KBM-7 (cell line): Measurements from ENCODE around the gene RAB14.

Experiments used
- DNase-seq: peaks from one replicate; pipeline ENCODE4 v3.0.0-alpha.2; 2015
- in situ Hi-C: fragments of 300-500 bp; cut with MboI; formaldehyde crosslinking; loops from 2 replicates; pipeline ENCODE4 v1.14.3; 2020; ENCODE audit warnings: low sequenced_read_pairs, low pct_unique_long_range_greater_than_20kb, mixed read lengths

The RAB14 gene

DNA sequence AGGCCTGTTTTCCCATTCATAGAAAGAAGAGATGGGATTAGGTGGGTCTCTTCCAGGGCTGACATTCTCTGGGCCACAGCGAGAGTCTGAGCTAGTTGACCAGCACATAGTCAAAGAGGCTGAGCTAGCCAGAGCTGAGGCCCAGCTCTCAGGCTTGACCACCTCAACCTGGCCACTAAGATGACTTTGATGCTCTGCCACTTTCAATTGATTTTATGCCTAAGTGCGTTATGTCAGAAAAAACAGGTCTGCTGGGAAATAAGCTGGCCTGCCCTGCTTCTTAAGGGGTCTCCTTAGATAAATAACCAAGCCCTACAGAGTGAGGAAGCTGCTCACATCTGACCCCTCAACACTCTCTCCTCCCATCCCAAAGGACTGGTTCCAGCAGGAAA is 20.0 kb upstream of the RAB14 start:
- no peak for DNase-seq
- in situ Hi-C loops, result no loop called here

DNA sequence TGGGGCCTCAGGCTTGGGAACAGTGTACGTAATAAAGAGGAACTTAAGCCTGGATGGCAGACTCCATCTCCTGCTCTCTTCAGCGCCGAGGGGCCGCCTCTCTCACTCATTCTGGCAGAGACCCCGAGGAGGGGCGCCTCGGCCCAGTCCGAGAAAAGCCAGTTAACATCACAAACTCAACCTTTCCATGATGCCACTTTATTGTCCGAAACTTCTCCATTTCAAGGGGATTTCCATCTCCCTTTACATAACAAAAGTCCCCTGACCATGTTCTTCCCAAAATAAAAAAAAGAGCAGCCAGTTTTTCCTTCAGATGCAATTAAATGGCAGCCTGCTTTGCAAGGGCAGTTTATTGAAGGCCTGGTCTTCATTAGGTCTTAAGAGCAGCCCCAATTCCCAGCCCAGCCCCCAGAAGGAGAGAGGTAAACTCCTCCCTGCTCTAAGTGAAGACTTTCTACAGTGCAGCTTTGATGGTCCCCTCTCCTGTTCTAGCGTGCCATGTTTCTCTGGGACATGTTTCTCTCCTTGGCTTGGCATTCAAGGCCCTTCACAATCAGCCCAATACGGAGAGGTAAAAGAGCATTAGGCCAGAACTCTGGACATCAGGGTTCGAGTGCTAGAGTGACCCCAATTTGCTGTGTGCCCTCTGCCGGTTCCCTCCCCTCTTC is 19.5 kb upstream of the RAB14 start:
- no peak for DNase-seq
- in situ Hi-C loops, result no loop called here

DNA sequence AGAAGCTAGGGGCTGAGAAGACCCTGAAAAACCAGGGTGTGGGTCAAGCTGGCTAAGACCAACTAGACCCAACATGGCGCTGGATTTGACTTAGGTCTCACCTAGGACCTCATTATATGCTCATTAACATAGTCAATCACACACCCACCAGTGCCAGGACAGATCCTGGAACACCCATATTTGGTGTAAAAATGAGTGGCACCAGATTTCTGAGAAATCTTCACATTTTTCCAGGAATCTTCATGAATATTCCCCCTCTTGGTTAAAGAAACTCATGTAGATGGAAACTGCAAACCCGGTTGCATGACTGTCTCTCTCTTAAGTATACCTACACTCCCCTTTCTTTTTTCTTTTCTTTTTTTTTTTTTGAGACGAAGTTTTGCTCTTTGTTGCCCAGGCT is 17.9 kb upstream of the RAB14 start:
- DNase-seq, result no peak
- in situ Hi-C loops, result loop anchor here (10.0 kb wide), 2 partner anchors 45 to 165 kb away; partner anchors contain the start of gene GSN

DNA sequence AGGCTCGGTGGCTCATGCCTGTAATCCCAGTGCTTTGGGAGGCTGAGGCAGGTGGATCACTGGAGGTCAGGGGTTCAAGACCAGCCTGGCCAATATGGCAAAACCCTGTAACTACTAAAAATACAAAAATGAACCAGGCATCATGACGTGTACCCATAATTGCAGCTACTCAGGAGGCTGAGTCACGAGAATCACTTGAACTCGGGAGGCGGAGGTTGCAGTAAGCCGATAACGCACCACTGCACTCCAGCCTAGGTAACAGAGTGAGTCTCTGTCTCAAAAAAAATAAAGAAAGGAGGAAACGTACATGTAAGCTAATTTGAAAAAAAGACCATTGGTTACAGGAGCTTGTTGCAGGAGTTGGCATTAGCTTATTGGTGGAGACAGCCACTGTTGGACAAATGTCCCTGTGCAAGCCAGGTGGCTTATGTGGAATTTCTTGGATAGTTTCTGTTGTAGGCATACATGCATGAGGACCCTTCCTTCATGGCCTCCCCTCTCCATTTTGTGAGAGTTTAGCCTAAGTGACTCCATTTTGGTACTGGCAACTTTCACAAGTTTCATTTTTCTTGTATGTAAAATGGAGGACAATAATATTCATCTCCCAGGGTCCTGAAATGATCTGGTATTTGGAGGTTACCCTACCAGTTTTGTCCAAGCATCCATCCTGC is 16.8 kb upstream of the RAB14 start:
- no peak for DNase-seq
- in situ Hi-C loops, result loop anchor here (10.0 kb wide), 2 partner anchors 46 to 166 kb away; partner anchors contain the start of gene GSN

DNA sequence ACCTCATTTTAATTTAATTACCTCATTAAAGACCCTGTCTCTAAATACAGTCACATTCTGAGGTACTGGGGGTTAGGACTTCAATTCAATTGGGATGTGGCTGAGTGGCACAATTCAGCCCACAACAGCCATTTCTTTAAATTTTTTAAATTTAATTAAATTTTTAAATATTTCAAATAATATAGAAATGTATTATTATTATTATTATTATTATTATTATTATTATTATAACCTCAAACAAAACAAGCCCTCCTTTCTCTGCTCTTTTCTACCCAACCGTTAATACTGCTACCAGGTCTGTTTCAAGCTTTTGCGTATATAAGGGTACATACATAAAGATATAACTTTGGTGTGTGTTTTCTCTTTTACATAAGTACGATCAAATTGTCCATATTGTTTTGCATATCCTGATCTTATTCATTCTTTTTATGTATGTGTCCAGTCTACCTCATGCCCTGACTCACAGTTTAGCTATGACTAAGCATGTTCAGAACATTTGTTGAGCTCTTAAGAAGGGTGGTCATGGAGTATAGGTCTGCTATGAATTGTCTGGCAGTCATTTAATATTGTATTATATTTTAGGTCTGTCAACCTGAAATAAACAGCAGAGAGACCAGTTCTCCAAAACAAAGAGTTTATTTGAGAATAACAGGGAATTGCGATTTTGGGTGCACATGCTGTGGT is 16.1 kb upstream of the RAB14 start:
- in situ Hi-C loops, result loop anchor here (10.0 kb wide), 2 partner anchors 47 to 167 kb away; partner anchors contain the start of gene GSN
- DNase-seq, result no peak

DNA sequence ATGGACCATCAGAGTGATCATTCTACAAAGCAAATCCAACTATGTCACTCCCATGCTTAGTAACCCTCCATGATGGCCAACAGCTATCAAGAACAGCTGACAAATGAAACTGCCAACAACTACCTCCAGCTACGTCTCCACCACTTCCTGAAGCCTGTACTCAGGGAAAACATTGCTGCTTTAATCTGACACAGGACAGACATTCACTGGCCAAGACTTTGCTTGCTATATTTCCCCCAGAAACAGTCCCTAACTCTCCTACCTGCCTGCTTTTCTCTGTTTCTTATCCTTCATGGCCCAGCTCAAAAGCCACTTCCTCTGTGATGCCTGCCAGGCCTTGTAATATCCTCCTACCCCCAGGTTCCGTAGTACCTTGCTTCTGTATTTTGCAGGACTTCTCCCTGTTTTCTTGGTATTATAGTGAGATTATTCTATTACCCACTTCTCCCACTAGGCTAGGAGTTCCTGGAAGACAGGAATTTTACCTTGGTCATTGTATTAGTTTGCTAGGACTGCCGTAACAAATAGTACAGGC is 14.7 kb upstream of the RAB14 start:
- peak; percentile 27 for DNase-seq
- in situ Hi-C loops, result loop anchor here (10.0 kb wide), 2 partner anchors 48 to 168 kb away; partner anchors contain the start of gene GSN

DNA sequence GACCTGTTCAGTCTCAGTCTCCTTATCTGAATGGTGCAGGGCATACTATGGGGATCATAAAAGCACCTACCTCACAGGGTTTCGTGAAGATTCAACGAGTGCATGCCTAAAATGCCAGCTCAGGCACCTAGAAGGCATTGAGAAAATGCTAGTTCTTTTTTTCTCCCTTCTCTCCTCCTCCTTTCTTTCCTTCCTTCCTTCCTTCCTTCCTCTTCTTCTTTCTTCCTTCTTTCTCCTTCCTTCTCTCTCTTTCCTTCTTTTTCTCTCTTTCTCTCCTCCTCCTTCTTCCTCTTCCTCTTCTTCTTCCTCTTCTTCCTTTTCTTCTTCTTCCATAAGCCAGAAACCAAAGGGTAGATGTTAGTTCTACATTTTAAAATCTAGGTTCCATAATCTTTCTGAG is 12.3 kb upstream of the RAB14 start:
- in situ Hi-C loops, result loop anchor here (10.0 kb wide), 2 partner anchors 51 to 171 kb away; partner anchors contain the start of gene GSN
- no peak for DNase-seq

DNA sequence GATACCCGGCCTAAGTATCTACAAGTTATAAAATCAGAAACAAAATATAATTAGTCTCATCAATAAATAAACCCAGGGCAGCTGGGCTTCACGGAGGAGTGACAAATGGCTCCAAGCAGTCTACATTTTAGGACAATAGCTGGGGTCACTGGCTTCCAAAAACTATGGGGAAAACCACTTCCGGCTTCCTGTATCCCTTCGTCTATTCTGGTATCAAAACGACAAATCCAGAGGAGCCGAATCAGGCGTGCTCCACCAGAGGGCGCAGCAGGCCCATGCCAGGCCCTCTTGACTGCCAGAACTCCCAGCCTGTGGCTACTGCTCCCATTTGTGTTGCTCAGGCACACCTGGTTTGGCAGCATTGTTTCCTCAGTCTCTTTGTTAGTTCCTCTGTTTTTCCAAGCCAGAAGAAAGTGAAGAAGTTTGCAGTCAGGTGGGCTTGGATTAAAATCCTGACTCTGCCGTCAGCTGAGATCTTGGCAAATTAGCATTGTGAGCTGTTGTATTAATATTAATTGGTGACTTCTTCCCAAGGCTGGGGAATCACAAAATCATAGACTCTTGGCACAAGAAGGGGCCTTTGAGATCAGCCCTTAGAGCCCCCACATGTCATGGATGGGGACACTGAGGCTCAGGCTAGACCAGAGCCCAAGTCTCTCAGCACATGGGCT is 11.6 kb upstream of the RAB14 start:
- peak; percentile 93 for DNase-seq
- in situ Hi-C loops, result loop anchor here (10.0 kb wide), 2 partner anchors 52 to 172 kb away; partner anchors contain the start of gene GSN

DNA sequence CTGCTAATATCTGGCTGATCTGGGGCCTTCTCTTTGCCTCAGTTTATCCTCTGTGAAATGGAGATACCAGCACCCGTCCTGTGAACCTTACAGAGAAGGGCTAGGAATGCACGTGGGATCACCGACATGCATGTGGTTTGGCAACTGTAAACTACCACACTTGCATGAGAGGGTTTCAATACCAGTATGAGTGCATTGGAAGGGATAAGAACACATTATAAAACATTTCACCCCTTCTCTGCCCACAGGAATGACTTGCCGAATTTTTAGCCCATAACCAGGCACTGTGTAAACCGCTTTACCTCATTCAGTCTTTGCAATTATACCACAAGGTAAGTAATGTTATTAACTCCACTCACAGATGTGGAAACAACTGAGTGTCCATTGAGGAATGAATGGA is 8.9 kb upstream of the RAB14 start:
- in situ Hi-C loops, result loop anchor here (10.0 kb wide), 2 partner anchors 54 to 174 kb away; partner anchors contain the start of gene GSN
- no peak for DNase-seq

DNA sequence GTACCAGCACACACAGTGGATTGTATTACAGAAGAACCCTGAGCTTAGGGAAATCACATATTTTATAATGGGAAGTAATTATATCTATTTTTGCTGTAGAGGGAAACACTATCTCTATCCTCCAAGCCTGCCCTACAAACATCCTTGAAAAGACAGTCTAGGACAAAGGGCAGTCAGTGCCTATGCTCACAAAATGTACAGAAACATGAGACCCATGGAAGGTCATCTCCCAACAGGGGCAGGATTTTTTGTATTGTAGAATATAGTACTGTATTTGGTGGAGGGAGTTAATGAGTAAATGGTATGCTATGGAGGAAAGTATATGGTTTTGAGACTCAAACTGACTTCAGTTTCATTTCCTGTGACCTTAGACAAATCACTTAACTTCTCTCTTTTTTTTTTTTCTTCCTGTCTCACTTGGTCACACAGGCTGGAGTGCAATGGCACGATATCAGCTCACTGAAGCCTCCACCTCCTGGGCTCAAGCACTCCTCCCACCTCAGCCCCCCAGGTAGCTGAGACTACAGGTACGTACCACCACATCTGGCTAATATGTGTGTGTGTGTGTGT is 5.8 kb upstream of the RAB14 start:
- in situ Hi-C loops, result no loop called here
- peak; percentile 50 for DNase-seq

DNA sequence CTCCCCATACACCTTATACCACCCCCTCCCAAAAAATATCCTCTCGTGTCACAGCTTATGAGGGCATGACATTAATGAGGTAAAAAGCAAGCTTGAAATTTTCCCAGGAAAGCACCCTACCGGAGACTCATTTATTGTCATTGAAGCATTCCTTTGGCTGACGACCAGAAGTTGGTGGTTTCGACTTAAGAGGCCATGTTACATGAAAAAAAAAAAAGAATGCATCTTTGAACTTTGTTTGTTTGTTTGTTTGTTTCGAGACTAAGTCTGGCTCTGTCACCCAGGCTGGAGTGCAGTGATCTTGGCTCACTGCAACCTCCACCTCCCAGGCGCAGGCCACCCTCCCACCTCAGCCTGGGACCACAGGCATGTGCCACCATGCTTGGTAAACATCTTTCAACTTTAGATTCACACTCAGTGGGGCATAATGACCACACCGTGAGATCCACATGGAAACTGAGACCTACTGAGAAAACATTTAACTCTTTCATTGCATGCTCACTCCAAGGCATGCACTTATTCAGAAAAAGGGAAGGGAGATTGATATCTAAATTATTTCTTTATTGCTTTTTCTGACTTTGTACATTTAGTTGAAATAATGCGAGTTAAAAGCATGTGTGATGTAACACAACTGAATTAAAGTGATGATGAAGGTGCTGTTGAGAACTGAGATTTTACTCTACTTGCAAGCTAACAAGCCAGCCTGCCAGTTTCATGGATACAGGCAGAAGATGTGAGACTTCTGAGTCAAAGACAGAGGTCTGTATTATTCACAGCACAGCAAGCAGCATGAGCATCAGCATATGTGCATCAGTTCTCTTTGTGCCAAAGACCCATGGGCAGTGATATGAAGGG is 5.1 kb upstream of the RAB14 start:
- in situ Hi-C loops, result no loop called here
- no peak for DNase-seq

DNA sequence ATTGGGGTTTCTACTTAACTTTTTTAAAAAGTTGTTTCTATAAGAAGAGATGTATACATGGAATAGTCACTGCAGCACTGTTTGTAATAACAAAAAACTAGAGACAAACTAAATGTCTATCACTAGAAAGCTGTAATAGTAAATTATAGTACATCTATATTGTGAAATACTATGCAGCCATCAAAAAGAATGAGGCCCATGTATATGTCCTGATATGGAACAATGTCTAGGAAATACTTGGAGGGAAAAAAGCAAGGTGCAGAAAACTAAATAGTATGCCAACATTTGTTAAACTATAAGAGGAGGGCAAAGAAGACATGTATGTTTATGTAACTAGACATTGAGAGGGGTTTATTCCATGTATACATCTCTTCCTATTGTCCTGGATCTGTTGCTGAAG is 2.9 kb upstream of the RAB14 start:
- in situ Hi-C loops, result no loop called here
- DNase-seq, result no peak

DNA sequence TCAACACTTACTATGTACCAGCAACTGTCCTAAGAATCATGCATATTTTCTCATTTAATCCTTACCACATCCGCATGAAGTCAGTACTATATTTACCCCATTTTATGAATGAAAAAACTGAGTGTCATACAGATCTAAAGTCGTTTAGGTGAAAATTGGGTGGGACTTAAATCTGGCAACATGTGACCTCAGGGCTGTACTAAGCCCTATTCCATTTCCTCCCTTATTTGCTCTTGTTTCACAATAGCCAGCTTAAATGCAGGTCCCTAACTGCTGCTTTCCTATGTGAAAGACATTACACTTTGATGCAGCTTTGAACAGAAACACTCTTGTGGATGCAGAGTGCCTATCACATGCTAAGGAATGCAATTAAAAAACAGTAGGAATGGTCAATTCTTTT is 2.5 kb upstream of the RAB14 start:
- DNase-seq, result no peak
- in situ Hi-C loops, result no loop called here

DNA sequence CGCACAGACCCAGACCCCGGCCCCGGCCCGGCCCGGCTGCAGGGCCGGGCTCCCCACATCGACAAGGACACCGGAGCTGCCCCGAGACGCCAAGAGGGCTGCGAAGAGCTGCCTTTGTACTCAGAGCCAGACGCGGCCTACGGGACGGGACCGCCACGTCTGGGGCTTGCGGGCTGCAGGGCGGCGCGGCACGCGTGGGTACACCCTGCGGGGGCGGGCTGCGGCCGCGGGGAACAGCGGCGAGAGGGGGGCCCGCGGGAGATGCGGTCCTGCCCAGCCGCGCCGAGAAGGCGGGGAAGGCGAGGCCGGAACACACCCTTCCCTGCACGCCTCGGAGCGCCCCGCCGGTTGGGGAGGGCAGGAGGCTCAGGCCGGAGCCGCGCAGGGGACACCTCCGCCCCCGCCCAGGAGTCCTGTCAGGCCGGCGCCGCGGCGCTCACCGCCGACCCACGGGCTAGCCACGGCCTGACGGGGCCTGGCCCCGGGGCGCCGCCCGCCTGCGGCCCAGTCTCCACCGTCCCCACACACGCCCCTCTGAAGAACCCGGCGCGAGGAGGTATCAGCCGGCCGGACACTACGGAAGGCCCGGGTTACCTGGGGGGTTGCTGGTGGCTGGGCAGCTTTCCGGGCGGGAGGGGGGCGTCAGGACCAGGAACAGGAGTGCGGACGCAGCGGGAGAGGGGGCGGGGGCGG is 478 bp downstream of the RAB14 start:
- in situ Hi-C loops, result no loop called here
- DNase-seq, result no peak

DNA sequence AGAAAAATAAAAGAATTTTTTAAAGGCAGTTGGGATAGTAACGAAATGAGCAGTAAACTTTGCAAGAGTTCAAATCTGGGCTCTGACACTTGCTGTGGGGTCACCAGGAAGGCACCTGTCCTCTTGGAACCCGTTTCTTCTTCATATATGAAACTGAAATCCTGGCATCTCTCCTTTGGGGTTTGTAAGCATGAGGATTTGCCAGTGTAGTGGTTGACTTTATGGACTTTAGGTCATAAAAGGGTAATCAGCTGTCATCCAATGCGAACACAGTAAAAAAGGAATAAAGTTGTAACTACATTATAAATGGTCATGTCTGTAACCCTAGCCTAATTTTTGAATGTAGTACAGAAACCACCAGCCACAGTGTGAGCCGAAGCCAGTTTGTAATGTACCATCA is 1.3 kb downstream of the RAB14 start:
- no peak for DNase-seq
- in situ Hi-C loops, result no loop called here

DNA sequence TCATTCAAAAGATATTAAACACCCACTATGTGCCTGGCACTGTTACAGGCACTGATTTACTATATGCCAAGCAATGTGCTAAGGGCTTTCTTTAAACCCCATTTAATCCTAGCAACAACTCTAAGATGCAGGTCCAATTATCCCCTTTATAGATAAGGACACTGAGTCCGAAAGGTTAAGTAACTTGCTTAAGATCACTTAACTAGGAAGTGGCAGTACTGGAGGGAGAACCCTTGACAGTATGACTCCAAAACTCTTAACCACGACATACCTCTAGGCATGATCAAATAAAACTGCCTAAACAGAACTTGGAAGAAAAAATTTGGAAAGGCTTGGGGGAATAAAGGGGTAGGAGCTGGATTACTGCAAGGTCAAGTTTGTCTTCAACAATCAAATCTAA is 1.7 kb downstream of the RAB14 start:
- in situ Hi-C loops, result no loop called here
- DNase-seq, result no peak

DNA sequence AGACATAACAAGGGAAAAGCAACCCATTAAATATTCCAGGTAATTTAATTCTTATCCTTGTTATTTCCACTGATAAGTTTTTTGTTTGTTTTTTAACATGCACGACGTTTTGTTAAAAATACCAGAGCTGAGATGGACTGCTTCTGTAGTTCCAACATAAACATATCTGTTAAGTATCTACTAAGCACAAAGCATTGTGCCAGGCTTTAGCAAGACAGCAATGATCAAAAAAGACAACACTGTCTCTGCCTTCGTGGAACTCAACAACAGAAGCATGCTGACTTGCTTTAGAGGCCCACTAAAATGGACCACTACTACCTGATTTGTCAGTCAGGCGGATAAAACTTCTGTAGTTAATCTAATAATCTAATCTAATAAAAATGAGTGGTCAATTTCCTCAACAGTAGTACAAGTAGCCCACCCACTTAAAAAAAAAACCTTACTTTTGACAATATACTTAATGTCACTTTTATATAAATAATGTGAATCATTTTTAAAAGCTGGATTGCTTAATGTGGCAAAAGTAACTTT is 3.1 kb downstream of the RAB14 start:
- no peak for DNase-seq
- in situ Hi-C loops, result no loop called here
